GM08714 (cell line): ENCODE data around the gene UGT1A7.

Experiments used
- H3K4me3 ChIP-seq: fragments of 200-500 bp; sonication (Bioruptor generic); 2 replicates; pipeline ENCODE4 v1.5.1; 2014; ENCODE audit warnings: mild to moderate bottlenecking, low read length, inconsistent platforms
- ZNF274 ChIP-seq: IDR thresholded peaks from 2 replicates; pipeline ENCODE4 v1.6.1; 2012; ENCODE audit warnings: mild to moderate bottlenecking, low read depth, low read length

UGT1A7 gene

GRCh38 chr2:233816771-233817170 lies 135.1 kb downstream of the UGT1A7 start:
- TF ChIP-seq ZNF274 = no peak
- no peak overlapping the region for H3K4me3 ChIP-seq

GRCh38 chr2:233817361-233817911 lies 135.7 kb downstream of the UGT1A7 start:
- H3K4me3 ChIP-seq = no peak overlapping the region
- TF ChIP-seq ZNF274 = no peak

GRCh38 chr2:233817995-233818638 lies 136.4 kb downstream of the UGT1A7 start:
- H3K4me3 ChIP-seq = no peak overlapping the region
- no peak for TF ChIP-seq ZNF274

- TF ChIP-seq ZNF274 = no peak
- H3K4me3 ChIP-seq = no peak overlapping the region
Measured at GRCh38 chr2:233818639-233819621, 137.2 kb downstream of the UGT1A7 start.

- no peak overlapping the region for H3K4me3 ChIP-seq
- TF ChIP-seq ZNF274 = no peak
Measured at GRCh38 chr2:233819884-233820773, 138.4 kb downstream of the UGT1A7 start.

GRCh38 chr2:233820774-233821105 lies 139.0 kb downstream of the UGT1A7 start:
- H3K4me3 ChIP-seq = no peak overlapping the region
- TF ChIP-seq ZNF274 = no peak

- TF ChIP-seq ZNF274 = no peak
- no peak overlapping the region for H3K4me3 ChIP-seq
Measured at GRCh38 chr2:233821196-233821595, 139.5 kb downstream of the UGT1A7 start.

- no peak overlapping the region for H3K4me3 ChIP-seq
- TF ChIP-seq ZNF274 = no peak
Measured at GRCh38 chr2:233821709-233822100, 140.0 kb downstream of the UGT1A7 start.

GRCh38 chr2:233822101-233822771 lies 140.5 kb downstream of the UGT1A7 start:
- H3K4me3 ChIP-seq = no peak overlapping the region
- TF ChIP-seq ZNF274 = no peak
